Measurements from ENCODE around the gene ALKBH3.

The ALKBH3 gene

GRCh38 chr11:43943372-43943930 is 62.8 kb downstream of the ALKBH3 start:
- no peak for DNase-seq

GRCh38 chr11:43943931-43944751 is 63.5 kb downstream of the ALKBH3 start:
- DNase-seq = no peak

- DNase-seq = peak; percentile 42 to 58
Observed at GRCh38 chr11:43944761-43945311, 64.2 kb downstream of the ALKBH3 start.

- no peak for DNase-seq
Observed at GRCh38 chr11:43947003-43947500, 66.4 kb downstream of the ALKBH3 start.

- no peak for DNase-seq
Observed at GRCh38 chr11:43947815-43948214, 67.2 kb downstream of the ALKBH3 start.

GRCh38 chr11:43948341-43949225 is 68.0 kb downstream of the ALKBH3 start:
- DNase-seq = no peak

- no peak for DNase-seq
Observed at GRCh38 chr11:43950311-43950855, 69.8 kb downstream of the ALKBH3 start.

GRCh38 chr11:43951231-43951630 is 70.6 kb downstream of the ALKBH3 start:
- no peak for DNase-seq

- no peak for DNase-seq
Observed at GRCh38 chr11:43952020-43952400, 71.4 kb downstream of the ALKBH3 start.

GRCh38 chr11:43952401-43953342 is 72.0 kb downstream of the ALKBH3 start:
- DNase-seq = no peak

GRCh38 chr11:43953521-43953920 is 72.9 kb downstream of the ALKBH3 start:
- no peak for DNase-seq

GRCh38 chr11:43954241-43954640 is 73.6 kb downstream of the ALKBH3 start:
- no peak for DNase-seq

GRCh38 chr11:43955381-43956118 is 74.9 kb downstream of the ALKBH3 start:
- DNase-seq = no peak

- no peak for DNase-seq
Observed at GRCh38 chr11:43957571-43957970, 76.9 kb downstream of the ALKBH3 start.

- DNase-seq = no peak
Observed at GRCh38 chr11:43959321-43959995, 78.8 kb downstream of the ALKBH3 start.

GRCh38 chr11:43962383-43963278 is 82.0 kb downstream of the ALKBH3 start:
- no peak for DNase-seq

GRCh38 chr11:43963279-43963620 is 82.6 kb downstream of the ALKBH3 start:
- no peak for DNase-seq

- DNase-seq = no peak
Observed at GRCh38 chr11:43967661-43968060, 87.0 kb downstream of the ALKBH3 start.

- no peak for DNase-seq
Observed at GRCh38 chr11:43968719-43969118, 88.1 kb downstream of the ALKBH3 start.
